ENCODE data around the gene PLA1A. TPM values are rescaled to one million over a fixed set of nuclear protein-coding genes. Genes with fewer than 3 reads are reported as not detected.

The PLA1A gene
- total RNA-seq, 1 donor from 2014 or later, result not detected

DNA sequence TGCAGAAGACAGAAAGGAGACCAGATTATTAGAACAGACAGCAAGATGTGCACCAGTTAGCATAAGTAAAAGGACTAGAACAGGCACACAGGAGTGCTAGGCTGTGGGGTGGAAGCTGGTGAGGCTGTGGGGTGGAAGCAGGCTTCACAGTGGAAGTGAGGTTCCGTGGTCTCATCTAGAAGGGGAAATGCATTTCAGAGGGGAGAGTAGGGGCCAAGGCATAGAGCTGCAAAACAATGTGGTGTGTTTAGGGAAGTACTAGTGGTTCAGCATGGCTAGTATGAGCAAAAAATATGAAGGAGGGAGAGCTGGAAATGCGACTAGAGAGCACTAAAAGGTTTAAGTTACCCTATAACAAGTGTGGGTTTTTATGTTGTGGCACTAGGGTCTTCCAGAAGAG is 56.2 kb downstream of the PLA1A start:
- H3K36me3 Mint-ChIP-seq, result no peaks in the 10 kb centered on the region
- H3K27me3 Mint-ChIP-seq (ENCODE audit: low read depth), result no peaks in the 10 kb centered on the region
- H3K27ac Mint-ChIP-seq, result no peak overlapping the region
- H3K9me3 Mint-ChIP-seq, result no peaks in the 10 kb centered on the region
- TF ChIP-seq, protein P1, sequence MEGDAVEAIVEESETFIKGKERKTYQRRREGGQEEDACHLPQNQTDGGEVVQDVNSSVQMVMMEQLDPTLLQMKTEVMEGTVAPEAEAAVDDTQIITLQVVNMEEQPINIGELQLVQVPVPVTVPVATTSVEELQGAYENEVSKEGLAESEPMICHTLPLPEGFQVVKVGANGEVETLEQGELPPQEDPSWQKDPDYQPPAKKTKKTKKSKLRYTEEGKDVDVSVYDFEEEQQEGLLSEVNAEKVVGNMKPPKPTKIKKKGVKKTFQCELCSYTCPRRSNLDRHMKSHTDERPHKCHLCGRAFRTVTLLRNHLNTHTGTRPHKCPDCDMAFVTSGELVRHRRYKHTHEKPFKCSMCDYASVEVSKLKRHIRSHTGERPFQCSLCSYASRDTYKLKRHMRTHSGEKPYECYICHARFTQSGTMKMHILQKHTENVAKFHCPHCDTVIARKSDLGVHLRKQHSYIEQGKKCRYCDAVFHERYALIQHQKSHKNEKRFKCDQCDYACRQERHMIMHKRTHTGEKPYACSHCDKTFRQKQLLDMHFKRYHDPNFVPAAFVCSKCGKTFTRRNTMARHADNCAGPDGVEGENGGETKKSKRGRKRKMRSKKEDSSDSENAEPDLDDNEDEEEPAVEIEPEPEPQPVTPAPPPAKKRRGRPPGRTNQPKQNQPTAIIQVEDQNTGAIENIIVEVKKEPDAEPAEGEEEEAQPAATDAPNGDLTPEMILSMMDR (IDR thresholded peaks at IDR 0.05; ENCODE audit: unreplicated experiment), result no peak
- H3K4me3 Mint-ChIP-seq, result no peak overlapping the region
- peaks cover 15% of the 10 kb centered on the region for H3K4me1 Mint-ChIP-seq
- DNase-seq (ENCODE audit: low spot score in 2 of 2, unreplicated experiment in 2 of 2), result no peak

DNA sequence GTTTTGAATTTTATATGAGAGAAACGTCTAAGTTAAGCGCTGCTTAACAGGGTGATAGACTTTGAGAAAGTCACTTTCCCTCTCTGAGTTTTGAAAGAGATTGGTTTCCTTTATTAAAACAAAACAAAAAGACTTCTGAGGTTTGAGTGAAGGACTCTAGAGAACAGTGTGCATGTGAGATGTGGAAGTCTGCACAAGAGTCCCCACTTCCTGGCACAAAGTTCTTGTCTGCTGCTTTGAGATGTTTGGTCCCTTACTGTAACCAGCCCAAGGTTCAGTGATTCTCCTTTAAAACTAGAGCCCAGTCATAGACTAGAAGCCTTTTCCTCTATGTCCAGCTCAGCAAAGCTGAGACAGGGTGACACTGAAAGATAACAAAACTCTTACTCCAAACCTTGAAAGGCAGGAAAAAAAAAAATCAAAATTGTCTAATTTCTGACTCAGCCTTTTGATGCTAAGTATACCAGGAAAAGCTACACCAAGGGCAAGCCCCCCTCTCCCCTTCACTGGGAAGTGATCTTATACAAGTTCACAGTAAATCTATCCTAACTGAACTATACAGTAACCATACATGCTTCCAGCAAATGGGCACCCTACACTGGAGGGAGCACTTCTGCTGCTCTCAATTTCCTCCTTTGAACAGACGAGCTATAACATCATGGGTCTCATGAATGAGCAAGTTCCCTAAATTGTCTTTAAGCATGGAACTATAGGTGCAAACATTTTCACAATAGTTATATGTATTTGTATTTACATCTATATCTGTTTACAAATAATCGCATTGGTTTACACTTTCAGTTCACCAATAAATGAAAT is 60.4 kb downstream of the PLA1A start:
- no peaks in the 10 kb centered on the region for H3K27me3 Mint-ChIP-seq (ENCODE audit: low read depth)
- no peak overlapping the region for H3K27ac Mint-ChIP-seq
- no peaks in the 10 kb centered on the region for H3K9me3 Mint-ChIP-seq

DNA sequence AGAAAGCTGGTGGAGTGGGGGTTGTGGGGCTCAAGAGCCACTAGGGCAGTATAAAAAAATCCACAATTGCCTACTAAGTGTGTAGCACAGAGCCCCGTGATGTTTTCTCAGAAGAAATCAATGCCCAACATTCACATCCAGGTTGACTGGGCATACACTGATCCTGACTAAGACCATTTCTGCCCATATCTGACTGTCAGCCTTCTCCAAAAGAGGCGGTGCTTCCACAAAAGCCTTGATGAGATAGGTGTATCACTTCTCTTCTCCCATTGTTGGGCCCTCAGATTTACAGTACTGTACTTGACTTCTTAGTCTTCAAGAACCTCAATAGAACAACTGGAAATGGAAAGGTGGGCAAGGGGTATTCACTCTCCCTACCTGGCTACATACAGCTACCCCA is 61.3 kb downstream of the PLA1A start:
- Mint-ChIP-seq H3K27ac (no peak overlapping the region), H3K4me1 (peaks cover 22% of the 10 kb centered on the region), H3K27me3 (ENCODE audit: low read depth) (no peaks in the 10 kb centered on the region), H3K36me3 (no peaks in the 10 kb centered on the region), H3K4me3 (no peak overlapping the region), H3K9me3 (no peaks in the 10 kb centered on the region)
- DNase-seq (ENCODE audit: low spot score in 2 of 2, unreplicated experiment in 2 of 2), result no peak
- TF ChIP-seq, protein P1 (IDR thresholded peaks at IDR 0.05; ENCODE audit: unreplicated experiment), result no peak

More for the DNA sequence above, 60.4 kb downstream of the PLA1A start:
- TF ChIP-seq, protein P1 (IDR thresholded peaks at IDR 0.05; ENCODE audit: unreplicated experiment), result no peak
- no peak for DNase-seq (ENCODE audit: low spot score in 2 of 2, unreplicated experiment in 2 of 2)
- Mint-ChIP-seq H3K4me1 (peaks cover 17% of the 10 kb centered on the region), H3K36me3 (no peaks in the 10 kb centered on the region), H3K4me3 (no peak overlapping the region)

DNA sequence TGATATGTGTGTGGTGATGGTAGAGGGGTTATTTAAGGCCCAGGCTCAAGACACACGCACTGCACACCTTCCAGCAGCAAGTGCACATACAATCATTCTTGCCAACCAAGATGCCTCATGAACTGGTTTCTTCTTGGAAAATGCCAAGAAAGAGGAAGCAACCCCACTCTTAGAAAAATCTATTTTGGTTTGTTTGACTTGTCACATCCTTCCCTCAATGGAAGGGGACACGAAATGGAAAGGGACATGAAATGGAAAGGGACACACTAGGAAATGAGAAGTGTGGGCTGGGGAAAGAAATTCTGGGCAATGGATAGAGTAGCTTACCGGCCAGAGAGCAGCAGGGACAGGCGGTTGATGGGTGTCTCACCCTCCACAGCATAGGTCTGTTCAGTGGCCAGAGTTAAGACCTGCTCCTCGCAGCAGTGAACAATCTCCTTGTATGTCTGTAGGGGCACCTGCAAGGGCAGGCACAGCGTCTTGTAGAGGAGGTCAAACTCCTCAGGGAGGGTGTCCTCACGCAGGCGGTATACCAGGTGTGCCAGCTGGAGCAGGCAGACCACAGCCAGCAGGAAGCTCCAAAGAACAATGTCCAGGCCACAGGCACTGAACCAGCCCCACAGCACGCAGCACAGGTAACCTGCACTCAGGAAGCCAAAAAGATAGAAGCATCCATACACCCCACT is 62.1 kb downstream of the PLA1A start:
- Mint-ChIP-seq H3K9me3 (no peaks in the 10 kb centered on the region), H3K27me3 (ENCODE audit: low read depth) (no peaks in the 10 kb centered on the region), H3K36me3 (no peaks in the 10 kb centered on the region), H3K4me3 (no peak overlapping the region), H3K4me1 (peaks cover 27% of the 10 kb centered on the region), H3K27ac (no peak overlapping the region)
- no peak for DNase-seq (ENCODE audit: low spot score in 2 of 2, unreplicated experiment in 2 of 2)
- TF ChIP-seq, protein P1 (IDR thresholded peaks at IDR 0.05; ENCODE audit: unreplicated experiment), result no peak

DNA sequence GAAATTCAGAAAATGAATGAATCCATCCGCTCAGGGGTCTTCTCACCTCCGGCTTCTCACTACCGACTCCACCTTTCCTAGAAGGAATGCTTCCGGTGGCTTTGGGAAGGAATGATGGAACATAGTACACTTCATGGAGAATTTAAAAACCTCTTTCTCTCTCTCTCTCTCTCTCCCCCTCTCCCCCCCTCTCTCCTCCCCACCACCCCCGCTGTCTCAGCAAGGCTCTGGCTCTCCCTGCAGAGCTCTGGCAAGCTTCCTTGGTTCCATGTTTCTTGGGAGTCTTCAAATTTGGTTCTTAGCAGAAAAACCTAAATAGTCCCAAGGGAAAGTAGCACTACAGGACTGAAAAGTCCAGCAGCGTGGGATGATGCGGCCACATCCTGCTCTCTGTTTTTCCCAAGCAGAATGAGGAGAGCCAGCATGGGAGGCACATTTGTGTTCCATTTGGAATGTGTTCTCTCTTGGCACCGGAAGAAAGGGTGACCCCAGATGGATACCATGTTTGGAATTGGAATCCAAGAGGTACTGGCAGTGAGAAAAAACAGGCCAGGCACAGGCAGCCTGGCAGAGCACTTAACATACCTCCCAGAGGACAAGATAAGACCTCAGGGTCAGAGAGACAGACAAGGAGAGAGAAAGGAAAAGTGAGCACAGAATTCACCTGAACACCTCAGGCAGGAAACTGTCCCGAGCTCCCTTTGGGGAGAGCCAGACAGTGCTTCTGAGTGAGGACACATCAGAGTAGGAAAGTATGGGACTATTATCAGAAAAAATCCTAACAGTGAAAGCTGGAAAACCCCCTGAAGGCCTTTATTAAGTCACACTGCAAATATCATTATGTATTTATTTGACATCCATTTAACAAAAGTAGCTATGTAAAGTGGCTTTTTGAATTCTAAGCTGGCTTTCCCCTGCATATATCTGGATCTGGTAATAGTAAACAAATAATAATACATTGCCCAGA is 63.1 kb downstream of the PLA1A start, which contains the start of gene POPDC2:
TSS of gene POPDC2 (minus strand) at position 116 of the 967 bp plus-strand sequence. CDS start 166 bp downstream, outside the sequence.
- no peaks in the 10 kb centered on the region for H3K36me3 Mint-ChIP-seq
- no peak for DNase-seq (ENCODE audit: low spot score in 2 of 2, unreplicated experiment in 2 of 2)
- H3K27me3 Mint-ChIP-seq (ENCODE audit: low read depth), result no peaks in the 10 kb centered on the region

More for the DNA sequence above, 63.1 kb downstream of the PLA1A start, which contains the start of gene POPDC2:
- Mint-ChIP-seq H3K4me1 (peaks cover 31% of the 10 kb centered on the region), H3K27ac (peak within 1 kb of the TSS; percentile 58), H3K9me3 (no peaks in the 10 kb centered on the region), H3K4me3 (no peak within 1 kb of the TSS)
- TF ChIP-seq, protein P1 (IDR thresholded peaks at IDR 0.05; ENCODE audit: unreplicated experiment), result no peak

All from mesothelial cell of epicardium (in vitro differentiated cells).